ENCODE data around the gene AQP10. TPM values are rescaled to one million over a fixed set of nuclear protein-coding genes. Genes with fewer than 3 reads are reported as not detected.
A peak's percentile ranks its signal among the peaks of the same experiment; 100 is the strongest.

AQP10 gene
- total and polyA plus RNA-seq, 2 donors from 2014 or later, result not detected

- Histone ChIP-seq H3K9ac (ENCODE audit: low read length in 3 of 3) (no peak overlapping the region), H3K4me1 (ENCODE audit: control insufficient read depth in 2 of 3, insufficient read depth in 2 of 3, low read depth in 1 of 3, low read length in 3 of 3) (peaks cover 3 to 24% (median 5%) of the 10 kb centered on the region in 3 donors), H3K27ac (ENCODE audit: low read depth in 2 of 2, low read length in 2 of 2) (no peak overlapping the region), H3K9me3 (ENCODE audit: control insufficient read depth in 2 of 3, insufficient read depth in 1 of 3, low read length in 3 of 3) (no peaks in the 10 kb centered on the region), H3K27me3 (ENCODE audit: control insufficient read depth, insufficient read depth, low read length) (no peaks in the 10 kb centered on the region), H3K36me3 (ENCODE audit: control insufficient read depth in 2 of 3, insufficient read depth in 3 of 3, low read length in 3 of 3) (no peaks in the 10 kb centered on the region), H3K4me3 (ENCODE audit: low read length in 3 of 3) (no peak overlapping the region)
- TF ChIP-seq CTCF (IDR thresholded peaks at IDR 0.05; ENCODE audit: borderline replicate concordance, extremely low read depth, insufficient read depth), result no peak
- FAIRE-seq, result no peak
- intact Hi-C loops (cut with DNase I), result no loop called here
- no peak for DNase-seq
Observed at GRCh38 chr1:154330669-154331068, 9.8 kb downstream of the AQP10 start.

GRCh38 chr1:154334079-154335024 is 13.5 kb downstream of the AQP10 start:
- H3K27ac ChIP-seq (ENCODE audit: low read depth in 2 of 2, low read length in 2 of 2), result no peak overlapping the region
- intact Hi-C loops (cut with DNase I), result no loop called here
- no peak for TF ChIP-seq CTCF (IDR thresholded peaks at IDR 0.05; ENCODE audit: borderline replicate concordance, extremely low read depth, insufficient read depth)
- peaks cover 0 to 5% (median 0%) of the 10 kb centered on the region in 3 donors for H3K36me3 ChIP-seq (ENCODE audit: control insufficient read depth in 2 of 3, insufficient read depth in 3 of 3, low read length in 3 of 3)
- H3K27me3 ChIP-seq (ENCODE audit: control insufficient read depth, insufficient read depth, low read length), result no peaks in the 10 kb centered on the region
- no peak overlapping the region for H3K9ac ChIP-seq (ENCODE audit: low read length in 3 of 3)
- no peaks in the 10 kb centered on the region for H3K9me3 ChIP-seq (ENCODE audit: control insufficient read depth in 2 of 3, insufficient read depth in 1 of 3, low read length in 3 of 3)
- no peak for FAIRE-seq
- H3K4me1 ChIP-seq (ENCODE audit: control insufficient read depth in 2 of 3, insufficient read depth in 2 of 3, low read depth in 1 of 3, low read length in 3 of 3), result no peaks in the 10 kb centered on the region
- H3K4me3 ChIP-seq (ENCODE audit: low read length in 3 of 3), result no peak overlapping the region
- no peak for DNase-seq

- FAIRE-seq (no peak), DNase-seq (peak; percentile 83 to 93 (median 90))
- peaks cover 0 to 5% (median 0%) of the 10 kb centered on the region in 3 donors for H3K36me3 ChIP-seq (ENCODE audit: control insufficient read depth in 2 of 3, insufficient read depth in 3 of 3, low read length in 3 of 3)
- no peak overlapping the region for H3K27ac ChIP-seq (ENCODE audit: low read depth in 2 of 2, low read length in 2 of 2)
- no peaks in the 10 kb centered on the region for H3K9me3 ChIP-seq (ENCODE audit: control insufficient read depth in 2 of 3, insufficient read depth in 1 of 3, low read length in 3 of 3)
- H3K4me3 ChIP-seq (ENCODE audit: low read length in 3 of 3), result no peak overlapping the region
- intact Hi-C loops (cut with DNase I), result no loop called here
- H3K27me3 ChIP-seq (ENCODE audit: control insufficient read depth, insufficient read depth, low read length), result no peaks in the 10 kb centered on the region
- H3K4me1 ChIP-seq (ENCODE audit: control insufficient read depth in 2 of 3, insufficient read depth in 2 of 3, low read depth in 1 of 3, low read length in 3 of 3), result no peaks in the 10 kb centered on the region
- no peak overlapping the region for H3K9ac ChIP-seq (ENCODE audit: low read length in 3 of 3)
- TF ChIP-seq CTCF (IDR thresholded peaks at IDR 0.05; ENCODE audit: borderline replicate concordance, extremely low read depth, insufficient read depth), result peak; percentile 73
Observed at GRCh38 chr1:154335025-154335714, 14.3 kb downstream of the AQP10 start.
